Measurements from ENCODE around the gene KEL. TPM values are rescaled to one million over a fixed set of nuclear protein-coding genes. Genes with fewer than 3 reads are reported as not detected.

The KEL gene
- total and polyA plus RNA-seq, 4 donors = 0.18 to 81.0 (median 0.36) TPM

DNA sequence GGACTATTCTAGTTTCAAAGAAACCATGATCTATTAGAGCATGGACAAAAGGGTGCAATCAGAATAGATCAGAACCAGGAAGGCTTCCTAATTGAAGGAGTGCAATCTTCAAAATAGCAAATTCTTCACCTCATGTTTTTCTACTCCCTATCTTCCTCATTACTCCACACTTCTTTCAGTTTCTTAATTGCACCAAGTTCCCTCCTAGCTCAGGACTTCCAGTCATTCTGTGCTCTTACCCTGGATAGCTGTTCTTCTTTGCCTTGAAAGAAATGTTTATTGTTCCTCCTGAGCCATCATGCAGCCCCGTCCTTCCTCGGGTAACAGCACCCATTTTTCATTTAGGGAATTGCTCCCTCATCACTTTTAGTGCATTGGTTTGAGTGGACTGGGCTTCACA, 51.7 kb downstream of the KEL start:
- Histone ChIP-seq H3K9ac (ENCODE audit: low read depth in 1 of 2, low read length in 2 of 2) (no peak overlapping the region), H3K27me3 (ENCODE audit: control insufficient read depth in 4 of 4, insufficient read depth in 4 of 4, low read length in 3 of 4) (peaks cover 0 to 3% (median 0%) of the 10 kb centered on the region in 4 donors), H3K4me3 (ENCODE audit: low read depth in 1 of 3, low read length in 3 of 3) (no peak overlapping the region), H3K9me3 (ENCODE audit: control insufficient read depth in 4 of 4, low read length in 3 of 4) (no peaks in the 10 kb centered on the region), H3K27ac (ENCODE audit: low read depth in 1 of 2, low read length in 2 of 2) (no peak overlapping the region), H3K36me3 (ENCODE audit: control insufficient read depth in 4 of 4, insufficient read depth in 3 of 4, low read depth in 1 of 4, low read length in 3 of 4) (no peaks in the 10 kb centered on the region), H3K4me1 (ENCODE audit: control insufficient read depth in 4 of 4, insufficient read depth in 4 of 4, low read length in 3 of 4) (no peaks in the 10 kb centered on the region)
- 74% methylated on average over 2 of the region's 2 CpGs for WGBS
- no peak for DNase-seq (ENCODE audit: low spot score)
- TF ChIP-seq RXRA (IDR thresholded peaks at IDR 0.05) (no peak), TAF1 (conservative IDR thresholded peaks at IDR 0.05) (no peak), RAD21 (IDR thresholded peaks at IDR 0.05) (no peak), HNF4A (conservative IDR thresholded peaks at IDR 0.05) (no peak), HNF4G (IDR thresholded peaks at IDR 0.05) (no peak), GABPA (IDR thresholded peaks at IDR 0.05 in 1 of 2, conservative IDR thresholded peaks at IDR 0.05 in 1 of 2) (no peak), EGR1 (IDR thresholded peaks at IDR 0.05; ENCODE audit: low read depth in 2 of 2) (no peak), FOXA1 (IDR thresholded peaks at IDR 0.05) (no peak), JUND (IDR thresholded peaks at IDR 0.05) (no peak)
- TF ChIP-seq, protein P1, sequence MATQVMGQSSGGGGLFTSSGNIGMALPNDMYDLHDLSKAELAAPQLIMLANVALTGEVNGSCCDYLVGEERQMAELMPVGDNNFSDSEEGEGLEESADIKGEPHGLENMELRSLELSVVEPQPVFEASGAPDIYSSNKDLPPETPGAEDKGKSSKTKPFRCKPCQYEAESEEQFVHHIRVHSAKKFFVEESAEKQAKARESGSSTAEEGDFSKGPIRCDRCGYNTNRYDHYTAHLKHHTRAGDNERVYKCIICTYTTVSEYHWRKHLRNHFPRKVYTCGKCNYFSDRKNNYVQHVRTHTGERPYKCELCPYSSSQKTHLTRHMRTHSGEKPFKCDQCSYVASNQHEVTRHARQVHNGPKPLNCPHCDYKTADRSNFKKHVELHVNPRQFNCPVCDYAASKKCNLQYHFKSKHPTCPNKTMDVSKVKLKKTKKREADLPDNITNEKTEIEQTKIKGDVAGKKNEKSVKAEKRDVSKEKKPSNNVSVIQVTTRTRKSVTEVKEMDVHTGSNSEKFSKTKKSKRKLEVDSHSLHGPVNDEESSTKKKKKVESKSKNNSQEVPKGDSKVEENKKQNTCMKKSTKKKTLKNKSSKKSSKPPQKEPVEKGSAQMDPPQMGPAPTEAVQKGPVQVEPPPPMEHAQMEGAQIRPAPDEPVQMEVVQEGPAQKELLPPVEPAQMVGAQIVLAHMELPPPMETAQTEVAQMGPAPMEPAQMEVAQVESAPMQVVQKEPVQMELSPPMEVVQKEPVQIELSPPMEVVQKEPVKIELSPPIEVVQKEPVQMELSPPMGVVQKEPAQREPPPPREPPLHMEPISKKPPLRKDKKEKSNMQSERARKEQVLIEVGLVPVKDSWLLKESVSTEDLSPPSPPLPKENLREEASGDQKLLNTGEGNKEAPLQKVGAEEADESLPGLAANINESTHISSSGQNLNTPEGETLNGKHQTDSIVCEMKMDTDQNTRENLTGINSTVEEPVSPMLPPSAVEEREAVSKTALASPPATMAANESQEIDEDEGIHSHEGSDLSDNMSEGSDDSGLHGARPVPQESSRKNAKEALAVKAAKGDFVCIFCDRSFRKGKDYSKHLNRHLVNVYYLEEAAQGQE (IDR thresholded peaks at IDR 0.05) = no peak
- TF ChIP-seq, protein P2, sequence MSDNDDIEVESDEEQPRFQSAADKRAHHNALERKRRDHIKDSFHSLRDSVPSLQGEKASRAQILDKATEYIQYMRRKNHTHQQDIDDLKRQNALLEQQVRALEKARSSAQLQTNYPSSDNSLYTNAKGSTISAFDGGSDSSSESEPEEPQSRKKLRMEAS (IDR thresholded peaks at IDR 0.05) = no peak
- TF ChIP-seq, protein P3, sequence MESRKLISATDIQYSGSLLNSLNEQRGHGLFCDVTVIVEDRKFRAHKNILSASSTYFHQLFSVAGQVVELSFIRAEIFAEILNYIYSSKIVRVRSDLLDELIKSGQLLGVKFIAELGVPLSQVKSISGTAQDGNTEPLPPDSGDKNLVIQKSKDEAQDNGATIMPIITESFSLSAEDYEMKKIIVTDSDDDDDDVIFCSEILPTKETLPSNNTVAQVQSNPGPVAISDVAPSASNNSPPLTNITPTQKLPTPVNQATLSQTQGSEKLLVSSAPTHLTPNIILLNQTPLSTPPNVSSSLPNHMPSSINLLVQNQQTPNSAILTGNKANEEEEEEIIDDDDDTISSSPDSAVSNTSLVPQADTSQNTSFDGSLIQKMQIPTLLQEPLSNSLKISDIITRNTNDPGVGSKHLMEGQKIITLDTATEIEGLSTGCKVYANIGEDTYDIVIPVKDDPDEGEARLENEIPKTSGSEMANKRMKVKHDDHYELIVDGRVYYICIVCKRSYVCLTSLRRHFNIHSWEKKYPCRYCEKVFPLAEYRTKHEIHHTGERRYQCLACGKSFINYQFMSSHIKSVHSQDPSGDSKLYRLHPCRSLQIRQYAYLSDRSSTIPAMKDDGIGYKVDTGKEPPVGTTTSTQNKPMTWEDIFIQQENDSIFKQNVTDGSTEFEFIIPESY (IDR thresholded peaks at IDR 0.05) = no peak
- TF ChIP-seq, protein P4, sequence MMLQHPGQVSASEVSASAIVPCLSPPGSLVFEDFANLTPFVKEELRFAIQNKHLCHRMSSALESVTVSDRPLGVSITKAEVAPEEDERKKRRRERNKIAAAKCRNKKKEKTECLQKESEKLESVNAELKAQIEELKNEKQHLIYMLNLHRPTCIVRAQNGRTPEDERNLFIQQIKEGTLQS (IDR thresholded peaks at IDR 0.05) = no peak

DNA sequence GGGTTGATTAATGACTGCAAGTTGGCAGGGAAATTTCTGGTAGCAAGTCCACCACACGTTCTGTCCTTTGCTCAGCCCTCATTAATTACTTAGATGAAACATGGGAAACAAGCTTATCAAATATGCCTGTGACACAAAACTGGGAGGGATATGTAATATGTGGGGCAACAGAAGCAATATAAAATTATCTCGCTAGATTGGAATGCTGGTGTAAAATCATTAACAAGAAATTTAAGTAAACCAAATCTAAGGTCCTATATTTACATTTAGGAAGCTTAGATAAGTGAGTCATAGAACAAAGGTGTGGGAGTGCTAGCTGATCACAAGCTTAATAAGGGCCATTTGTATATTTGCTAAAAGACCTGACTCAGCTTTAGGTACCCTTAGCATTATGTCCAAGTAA, 52.1 kb downstream of the KEL start:
- WGBS = 58% methylated on average over 2 of the region's 2 CpGs

More for the DNA sequence above, 52.1 kb downstream of the KEL start:
- H3K36me3 ChIP-seq (ENCODE audit: control insufficient read depth in 4 of 4, insufficient read depth in 3 of 4, low read depth in 1 of 4, low read length in 3 of 4) = no peaks in the 10 kb centered on the region
- H3K4me3 ChIP-seq (ENCODE audit: low read depth in 1 of 3, low read length in 3 of 3) = no peak overlapping the region
- no peak overlapping the region for H3K9ac ChIP-seq (ENCODE audit: low read depth in 1 of 2, low read length in 2 of 2)
- H3K27me3 ChIP-seq (ENCODE audit: control insufficient read depth in 4 of 4, insufficient read depth in 4 of 4, low read length in 3 of 4) = peaks cover 0 to 3% (median 0%) of the 10 kb centered on the region in 4 donors
- no peak overlapping the region for H3K27ac ChIP-seq (ENCODE audit: low read depth in 1 of 2, low read length in 2 of 2)
- DNase-seq (ENCODE audit: low spot score) = no peak
- H3K9me3 ChIP-seq (ENCODE audit: control insufficient read depth in 4 of 4, low read length in 3 of 4) = no peaks in the 10 kb centered on the region
- H3K4me1 ChIP-seq (ENCODE audit: control insufficient read depth in 4 of 4, insufficient read depth in 4 of 4, low read length in 3 of 4) = no peaks in the 10 kb centered on the region
- TF ChIP-seq, protein P1 (IDR thresholded peaks at IDR 0.05) = no peak
- TF ChIP-seq, protein P2 (IDR thresholded peaks at IDR 0.05) = no peak
- TF ChIP-seq, protein P3 (IDR thresholded peaks at IDR 0.05) = no peak
- TF ChIP-seq SP1 (IDR thresholded peaks at IDR 0.05) = no peak
- TF ChIP-seq FOXA1 (IDR thresholded peaks at IDR 0.05) = no peak

Data from liver (tissue), 9 donors.